NCI-H2107 treated with DMSO at 0.1 percent for 48 hours (cell line): ENCODE data around the gene MARCHF10.
"Not testable (repeated sequence)": the region's sequence is repeated elsewhere in the genome, so short reads cannot be mapped to it uniquely, and the experiment has no call there.

Experiments used
- DNase-seq: peaks from one replicate; lab custom pipeline; 2025; ENCODE audit not compliant: unreplicated experiment; lab: John Stamatoyannopoulos, UW

Gene MARCHF10

DNA sequence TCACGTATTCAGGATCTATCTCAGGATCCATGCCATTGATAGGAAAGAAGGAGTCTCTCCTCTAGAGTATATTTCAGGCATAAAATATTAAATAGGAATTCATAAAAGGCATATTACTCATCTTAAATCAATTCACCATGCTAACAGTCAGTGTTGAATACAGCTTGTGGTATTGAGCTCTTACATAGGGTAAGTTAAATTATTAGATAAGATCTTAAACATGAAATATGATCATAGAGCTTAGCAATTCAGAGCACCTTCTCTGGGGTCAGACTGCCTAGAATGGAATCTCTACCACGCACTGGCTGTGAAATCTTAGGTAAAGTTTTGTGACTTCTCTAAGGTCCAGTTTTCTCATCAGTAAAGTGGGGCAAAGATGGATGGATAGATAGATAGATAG, 20.7 kb downstream of the MARCHF10 start:
- DNase-seq: no peak

DNA sequence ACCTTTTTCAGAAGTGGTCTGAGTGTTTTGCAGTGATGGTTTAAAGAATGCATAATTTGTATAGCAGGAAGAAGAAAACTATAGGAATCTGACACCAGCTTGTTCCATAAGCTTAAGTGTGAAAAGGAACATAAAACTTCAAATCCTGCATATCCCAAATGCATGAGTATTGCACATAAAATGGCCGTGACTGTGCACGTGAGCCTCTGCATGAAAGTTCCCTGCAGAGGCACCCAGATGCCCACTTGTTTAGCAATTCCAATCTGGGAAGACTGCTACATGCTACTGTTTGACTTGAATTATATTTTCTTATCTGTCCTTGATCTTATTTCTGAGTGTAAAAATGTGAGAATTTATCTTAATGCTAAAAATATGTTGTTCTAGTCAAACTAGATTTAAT, 21.5 kb downstream of the MARCHF10 start:
- DNase-seq: no peak

DNA sequence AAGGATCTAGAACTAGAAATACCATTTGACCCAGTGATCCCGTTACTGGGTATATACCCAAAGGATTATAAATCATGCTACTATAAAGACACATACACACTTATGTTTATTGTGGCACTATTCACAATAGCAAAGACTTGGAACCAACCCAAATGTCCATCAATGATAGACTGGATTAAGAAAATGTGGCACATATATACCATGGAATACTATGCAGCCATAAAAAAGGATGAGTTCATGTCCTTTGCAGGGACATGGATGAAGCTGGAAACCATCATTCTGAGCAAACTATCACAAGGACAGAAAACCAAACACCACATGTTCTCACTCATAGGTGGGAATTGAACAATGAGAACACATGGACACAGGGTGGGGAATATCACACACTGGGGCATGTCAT, 22.1 kb downstream of the MARCHF10 start:
- DNase-seq: not testable (repeated sequence)

DNA sequence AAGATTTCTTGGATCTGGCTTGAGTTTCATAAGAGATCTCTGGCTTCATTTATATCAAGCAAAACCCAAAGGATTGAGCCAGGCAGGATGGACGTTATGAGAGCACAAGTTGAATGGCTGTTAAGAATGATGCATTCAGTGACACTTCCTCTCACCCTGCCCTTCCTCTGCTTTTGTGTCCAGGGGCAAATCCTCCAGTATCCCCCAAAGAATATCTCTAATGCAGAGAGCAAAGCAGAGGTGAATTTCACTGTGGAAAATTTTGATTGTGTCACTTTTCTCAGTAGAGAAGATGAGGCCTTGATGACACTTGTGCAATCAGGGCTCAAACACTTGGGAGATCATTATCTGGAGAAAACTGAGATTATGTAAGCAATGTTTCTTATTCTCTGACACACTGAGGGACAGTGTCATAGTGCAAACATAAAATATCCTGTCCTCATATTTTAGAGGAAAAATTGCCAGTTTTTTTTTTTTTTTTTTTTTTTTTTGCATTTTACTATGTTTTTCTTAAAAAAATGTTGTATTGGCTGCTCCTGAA, 25.3 kb downstream of the MARCHF10 start:
- no peak for DNase-seq

DNA sequence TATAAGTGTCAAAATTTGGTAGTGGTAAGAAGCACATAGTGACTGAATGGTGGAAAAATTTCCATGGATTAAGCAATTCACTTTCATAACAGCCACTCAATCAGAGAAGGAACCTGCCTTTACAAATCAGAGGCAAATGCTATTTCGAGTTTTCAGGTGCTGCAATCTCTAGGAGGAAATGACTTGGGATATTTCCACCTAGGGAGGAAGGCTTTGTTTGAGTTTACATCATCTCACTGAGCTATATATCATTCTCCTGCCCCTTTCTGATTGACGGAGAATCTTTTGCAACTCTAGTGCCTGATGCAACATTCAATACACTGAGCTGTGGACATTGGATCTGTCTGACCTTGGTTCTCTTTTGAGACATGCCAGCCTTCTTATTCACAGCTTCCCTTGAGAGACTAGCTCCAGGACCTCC, 26.3 kb downstream of the MARCHF10 start:
- DNase-seq: no peak

DNA sequence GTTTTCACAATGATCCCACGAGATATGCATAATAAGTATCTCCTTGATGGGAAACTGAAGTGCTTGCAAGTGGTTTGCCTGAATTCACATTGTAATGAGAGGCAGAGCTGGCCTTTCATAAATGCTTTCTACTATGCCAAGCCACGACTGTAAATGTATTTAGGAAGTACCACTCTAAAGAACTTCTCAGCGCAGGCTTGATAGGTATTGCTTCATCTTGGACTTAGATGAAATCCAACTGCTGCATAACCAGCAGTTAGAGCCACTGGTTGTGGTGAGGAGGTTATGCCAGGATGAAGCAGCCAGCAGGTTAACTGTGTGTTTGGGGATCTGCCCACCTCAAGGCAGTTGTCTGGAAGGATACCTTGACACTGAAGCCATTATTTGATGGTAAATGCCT, 26.8 kb downstream of the MARCHF10 start:
- peak; percentile 60 for DNase-seq

DNA sequence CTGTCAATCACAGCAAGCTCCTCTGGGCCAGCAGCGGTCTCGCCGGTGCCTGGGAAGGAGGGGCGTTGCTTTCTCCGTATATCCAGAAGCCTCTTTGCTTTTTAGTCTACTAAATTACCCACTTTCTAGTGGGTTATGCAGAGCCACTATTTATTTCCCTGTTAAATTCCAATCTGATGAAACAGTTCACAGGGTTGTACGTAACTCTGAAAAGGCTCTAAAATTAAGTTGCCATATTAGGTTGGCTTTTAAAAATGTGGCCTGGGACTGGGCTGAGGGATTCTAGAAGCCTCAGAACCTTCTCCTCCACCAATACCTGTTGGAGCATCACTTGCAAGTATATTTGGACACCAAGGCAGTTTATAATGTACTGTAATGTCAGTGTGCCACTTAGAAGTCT, 27.2 kb downstream of the MARCHF10 start:
- no peak for DNase-seq

DNA sequence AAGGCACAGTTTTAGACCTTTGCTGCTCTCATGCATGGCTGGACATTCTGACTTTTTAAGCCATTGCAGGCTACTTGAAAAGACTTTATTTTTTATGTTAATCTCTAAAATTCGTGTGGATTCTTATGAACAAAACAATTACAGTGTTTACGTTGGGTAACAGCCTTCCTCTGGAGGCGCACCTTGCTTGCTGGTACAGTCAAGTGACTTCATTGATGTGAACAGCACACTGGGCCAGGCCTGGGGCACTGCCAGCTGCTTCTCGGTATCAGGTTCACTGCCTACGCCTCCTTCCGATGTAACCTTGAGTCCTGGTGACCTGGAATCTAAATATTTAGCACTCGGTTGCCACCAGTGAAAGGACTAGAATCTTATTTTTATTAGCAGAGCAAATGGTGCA, 27.8 kb downstream of the MARCHF10 start:
- peak; percentile 64 for DNase-seq

DNA sequence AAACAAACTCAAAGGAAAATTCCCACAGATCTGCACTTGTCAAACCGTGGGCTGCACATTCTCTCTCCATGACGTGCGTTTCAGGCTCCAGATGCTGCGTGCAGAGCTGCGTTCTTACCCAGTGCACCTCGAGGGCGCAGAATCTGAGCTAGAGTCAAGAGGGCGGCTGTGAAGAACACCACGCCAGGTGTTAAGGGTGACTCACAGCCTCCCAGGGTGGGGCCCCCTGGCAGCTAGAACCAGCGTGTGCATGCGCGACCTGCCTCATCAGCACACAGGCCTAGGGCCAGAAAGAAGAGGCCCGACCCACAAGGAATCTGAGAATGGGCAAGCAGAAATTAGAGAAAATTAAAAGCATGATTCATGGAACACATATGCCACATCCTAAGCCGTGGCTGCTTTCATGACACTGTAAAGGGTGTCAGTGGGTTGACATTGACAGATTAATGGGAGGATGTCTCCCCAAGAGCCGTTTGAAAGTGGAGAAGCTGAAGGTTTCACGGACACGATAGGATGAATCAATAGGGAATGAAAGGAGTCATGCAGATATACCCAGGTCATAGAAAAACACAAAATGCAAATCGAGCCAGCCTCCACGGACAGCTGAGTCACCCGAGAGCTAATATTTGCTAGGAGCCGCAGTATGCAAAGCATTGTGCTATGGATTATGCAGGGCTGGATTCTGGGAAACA, 29.0 kb downstream of the MARCHF10 start:
- DNase-seq: peak; percentile 79

DNA sequence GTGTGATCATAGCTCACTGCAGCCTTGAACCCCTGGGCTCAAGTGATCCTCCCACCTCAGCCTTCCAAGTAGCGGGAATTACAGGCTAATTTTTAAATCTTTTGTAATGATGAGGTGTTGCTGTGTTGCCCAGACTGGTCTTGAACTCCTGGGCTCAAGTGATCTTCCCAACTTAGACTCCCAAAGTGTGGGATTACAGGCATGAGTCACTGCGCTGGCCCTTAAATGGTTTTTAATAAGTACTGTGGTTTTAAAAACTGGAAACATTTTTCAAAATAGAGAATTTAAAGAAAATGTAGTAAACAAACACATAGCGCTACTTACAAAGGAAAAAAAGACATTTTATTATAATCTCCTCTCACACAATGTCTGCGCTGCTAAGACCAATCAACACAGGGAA, 32.2 kb downstream of the MARCHF10 start:
- no peak for DNase-seq

DNA sequence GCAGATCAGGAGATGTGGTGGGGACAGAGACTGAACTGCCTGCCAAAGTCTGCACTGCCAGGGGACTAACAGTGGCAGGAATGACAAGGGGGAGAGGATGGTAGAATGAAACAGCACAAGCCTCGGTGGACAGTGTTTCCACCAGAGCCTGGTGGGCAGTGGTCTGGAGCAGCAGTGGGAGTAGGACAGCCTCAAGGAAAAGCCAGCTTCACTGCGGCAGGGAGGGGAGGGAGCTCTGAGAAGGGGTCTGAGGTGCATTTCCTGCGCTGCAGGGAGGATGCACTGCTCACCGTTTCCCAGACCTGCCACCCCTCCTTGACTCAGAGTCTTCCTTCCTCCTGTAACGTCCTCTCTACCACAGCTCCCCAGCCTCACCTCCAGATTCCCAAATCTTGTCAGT, 33.8 kb downstream of the MARCHF10 start:
- DNase-seq: no peak

DNA sequence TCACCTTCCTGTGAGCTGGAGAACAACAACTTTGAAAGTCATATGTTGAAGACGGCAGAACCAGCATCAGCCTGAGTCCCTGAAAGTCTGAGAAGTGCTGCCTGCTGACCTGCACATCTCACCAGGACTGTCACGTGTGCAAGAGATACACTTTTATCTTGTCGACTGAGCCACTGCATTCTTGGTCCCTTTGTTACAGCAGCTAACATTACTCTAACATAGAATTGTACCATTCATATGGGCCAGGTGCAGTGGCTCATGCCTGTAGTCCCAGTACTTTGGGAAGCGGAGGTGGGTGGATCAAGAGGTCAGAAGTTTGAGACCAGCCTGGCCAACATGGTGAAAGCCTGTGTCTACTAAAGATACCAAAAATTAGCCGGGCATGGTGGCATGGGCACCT, 40.1 kb downstream of the MARCHF10 start:
- no peak for DNase-seq

DNA sequence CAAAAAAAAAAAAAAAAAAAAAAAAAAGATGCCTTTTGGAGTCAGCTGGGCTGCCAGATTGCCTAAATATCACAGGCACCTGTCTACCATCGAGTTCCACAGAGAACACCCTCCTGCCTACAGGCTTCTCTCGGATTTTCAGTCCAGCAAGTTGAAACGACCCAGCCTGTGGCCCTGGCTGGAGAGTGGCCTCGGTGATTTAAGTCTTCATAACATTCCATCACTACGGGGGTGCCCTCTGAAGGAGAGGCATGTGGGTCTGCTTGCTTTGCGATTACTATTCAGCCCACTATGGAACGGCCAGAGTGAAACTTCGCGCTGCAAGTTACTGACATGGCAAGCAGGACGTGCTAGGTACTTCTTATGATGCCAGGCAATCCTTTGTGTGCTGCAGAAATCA, 42.8 kb downstream of the MARCHF10 start:
- no peak for DNase-seq

DNA sequence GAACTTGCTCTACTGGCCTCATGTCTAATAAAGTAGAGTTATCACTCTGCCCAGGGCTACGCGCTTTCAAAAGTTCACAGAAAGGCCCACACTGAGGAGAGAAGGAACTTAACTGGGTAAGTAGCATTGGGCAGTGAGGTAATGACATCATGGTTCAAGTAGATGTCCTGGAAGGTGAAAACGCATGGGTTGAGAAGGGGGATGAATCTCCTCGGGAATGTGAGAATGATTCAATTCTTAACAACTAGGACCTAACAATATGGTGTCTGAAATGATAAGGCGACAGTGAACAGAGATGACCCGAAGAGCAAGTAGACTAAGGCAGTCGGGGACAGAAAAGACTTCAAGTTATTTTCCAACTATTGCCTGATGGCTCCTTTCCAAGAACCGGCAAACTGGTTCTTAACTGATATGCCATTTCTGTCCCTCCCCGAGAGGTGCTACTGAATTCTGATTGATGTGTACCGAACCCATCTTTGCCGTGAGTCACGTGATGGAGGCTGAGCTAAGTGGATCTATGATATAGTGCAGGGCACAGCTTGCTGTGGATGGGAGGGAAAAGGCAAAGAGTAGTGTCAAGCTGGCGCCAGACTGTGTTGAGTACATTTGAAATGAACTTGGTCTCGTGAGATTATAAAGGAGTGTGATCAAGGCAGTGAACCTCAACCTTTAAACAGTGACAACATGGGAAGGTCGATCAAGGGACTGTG, 44.1 kb downstream of the MARCHF10 start:
- DNase-seq: no peak

DNA sequence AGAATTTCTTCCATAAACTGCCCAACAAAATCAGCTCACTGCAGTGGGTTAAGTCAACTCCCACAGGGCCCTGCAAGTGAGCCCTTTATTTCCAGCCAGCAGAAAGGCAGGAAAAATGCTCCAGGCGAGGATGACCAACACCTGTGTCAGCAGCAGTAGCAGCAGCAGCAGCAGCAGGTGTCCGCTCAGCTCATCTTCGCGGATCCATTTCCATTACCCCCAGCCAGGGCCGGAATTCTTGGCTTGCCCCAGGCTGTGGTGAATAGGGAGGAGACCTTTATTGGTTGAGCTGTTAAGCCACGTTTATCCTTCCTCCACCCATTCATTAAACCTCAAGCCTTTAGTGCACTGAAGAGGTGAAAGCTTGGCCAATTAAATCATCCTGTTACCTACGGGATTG, 46.2 kb downstream of the MARCHF10 start:
- peak; percentile 12 for DNase-seq

DNA sequence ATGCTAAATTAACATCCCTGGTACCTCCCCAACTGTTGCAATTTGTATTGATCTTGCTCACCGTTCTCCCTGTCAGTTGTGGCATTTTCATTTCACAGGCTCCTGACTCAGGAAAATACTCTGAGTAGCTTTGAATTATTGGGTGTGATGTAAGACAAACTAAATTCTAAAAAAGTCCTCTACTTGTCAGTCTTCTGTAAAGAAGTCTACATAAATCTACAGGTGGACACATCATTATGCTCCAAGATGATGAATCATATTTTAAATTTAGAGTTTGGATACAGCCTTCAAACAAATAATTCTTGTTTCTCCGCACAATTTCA, 47.2 kb downstream of the MARCHF10 start:
- no peak for DNase-seq

DNA sequence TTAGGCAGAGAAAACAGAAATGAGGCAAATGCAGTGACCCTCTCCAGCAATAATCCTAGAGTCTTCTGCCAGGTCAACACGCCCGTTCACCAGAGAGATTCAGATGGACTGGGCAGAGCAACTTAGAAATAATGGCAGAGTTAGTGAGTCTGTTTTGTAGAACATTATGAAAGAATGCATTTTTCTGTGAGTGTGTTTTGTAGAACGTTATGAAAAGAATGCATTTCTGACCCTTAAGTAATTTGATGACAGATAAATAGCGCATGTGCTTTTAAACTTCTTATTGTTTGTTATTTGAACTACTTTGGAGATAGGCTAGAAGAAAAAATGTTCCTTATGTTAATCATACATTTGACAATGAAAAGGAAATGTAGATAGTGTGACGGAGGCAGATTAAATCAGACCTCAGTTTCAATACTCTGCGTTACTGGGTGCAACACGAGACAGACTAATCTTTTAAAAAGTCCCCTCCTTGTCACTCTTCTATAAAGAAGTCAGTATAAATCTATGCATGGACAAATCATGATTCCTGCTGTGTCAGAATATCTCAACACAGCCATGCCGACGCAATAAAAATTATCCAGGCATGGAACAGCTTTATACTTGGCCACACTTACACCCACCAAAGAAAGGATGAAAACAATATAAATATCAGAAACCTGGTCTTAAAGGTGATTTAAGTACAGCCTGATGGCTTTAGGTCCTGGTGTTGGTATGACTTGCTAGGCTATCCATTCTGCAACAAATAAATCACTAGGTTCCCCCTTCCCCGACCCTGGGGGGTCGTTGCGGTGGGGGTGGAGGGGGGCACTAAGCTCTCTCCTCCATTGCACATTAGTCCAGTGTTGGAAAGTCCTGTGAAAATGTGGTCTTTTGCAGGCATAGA, 47.8 kb downstream of the MARCHF10 start:
- DNase-seq: no peak

DNA sequence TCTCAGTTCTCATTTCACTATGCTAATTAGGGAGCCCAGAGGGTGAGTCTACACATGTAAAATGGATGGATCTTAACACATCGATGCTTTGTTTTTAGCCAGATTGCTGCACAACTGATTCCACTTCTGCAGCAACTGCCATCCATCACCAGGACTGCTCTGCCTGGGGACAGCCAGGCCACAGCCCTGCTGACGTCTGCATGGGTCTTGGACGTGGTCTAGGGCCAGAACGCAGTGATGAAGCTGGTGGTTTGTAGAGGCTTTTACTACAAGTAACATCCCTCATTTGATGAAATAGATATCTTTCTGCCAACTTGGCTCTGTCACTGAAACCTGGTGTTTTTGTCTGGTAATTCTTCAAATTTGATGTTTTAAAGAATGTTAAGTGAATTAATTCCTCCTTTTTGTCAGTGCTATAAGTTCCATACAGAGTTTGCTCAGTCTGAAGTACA, 50.6 kb downstream of the MARCHF10 start:
- DNase-seq: no peak

DNA sequence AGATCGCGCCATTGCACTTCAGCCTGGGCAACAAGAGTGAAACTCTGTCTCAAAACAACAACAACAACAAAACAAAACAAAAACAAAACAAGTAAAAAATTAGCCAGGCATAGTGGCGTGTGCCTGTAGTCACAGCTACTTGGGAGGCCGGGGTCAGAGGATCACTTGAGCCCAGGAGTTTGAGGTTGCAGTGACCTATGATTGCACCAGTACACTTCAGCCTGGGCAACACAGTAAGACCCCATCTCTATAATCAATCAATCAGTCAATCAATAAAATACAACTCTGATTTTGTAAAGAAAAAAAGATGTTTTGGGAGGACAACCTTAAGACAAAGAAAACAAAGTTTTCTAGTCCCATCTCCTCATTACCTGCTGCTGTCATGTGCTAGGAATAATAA, 51.9 kb downstream of the MARCHF10 start:
- DNase-seq: no peak

DNA sequence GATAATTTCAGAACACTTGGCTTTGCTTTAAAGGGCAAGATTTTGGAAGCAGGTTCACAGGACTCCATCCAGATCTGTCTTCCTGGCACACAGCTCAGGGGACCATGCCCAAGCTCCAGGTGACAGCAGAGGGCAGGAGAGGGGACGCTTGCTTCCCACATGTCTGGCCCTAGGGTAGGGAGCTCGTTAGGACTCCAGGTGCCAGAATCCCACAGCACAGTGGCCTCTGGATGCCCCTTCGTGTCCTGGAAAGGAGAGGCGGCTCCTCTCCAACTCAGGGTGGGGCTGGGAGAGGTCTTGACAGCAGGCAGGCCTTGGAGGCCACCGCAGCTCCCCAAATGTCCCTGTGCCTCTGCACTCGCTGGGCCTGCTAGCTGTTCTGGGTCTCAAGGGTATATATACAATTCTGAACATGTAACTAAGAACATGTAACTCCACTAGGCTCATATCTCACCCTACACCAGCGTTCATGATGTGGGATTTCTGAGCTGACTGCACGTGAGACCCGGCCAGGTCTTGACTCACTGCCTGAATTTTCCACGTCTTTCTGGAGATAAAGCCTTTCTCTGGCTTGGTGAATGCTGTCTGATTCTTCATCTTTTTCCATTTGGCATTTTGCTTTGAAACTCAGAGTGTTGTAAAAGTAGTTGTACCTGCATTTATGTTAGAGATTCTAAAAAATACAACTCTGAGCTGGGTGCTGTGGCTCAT, 52.8 kb downstream of the MARCHF10 start:
- no peak for DNase-seq

DNA sequence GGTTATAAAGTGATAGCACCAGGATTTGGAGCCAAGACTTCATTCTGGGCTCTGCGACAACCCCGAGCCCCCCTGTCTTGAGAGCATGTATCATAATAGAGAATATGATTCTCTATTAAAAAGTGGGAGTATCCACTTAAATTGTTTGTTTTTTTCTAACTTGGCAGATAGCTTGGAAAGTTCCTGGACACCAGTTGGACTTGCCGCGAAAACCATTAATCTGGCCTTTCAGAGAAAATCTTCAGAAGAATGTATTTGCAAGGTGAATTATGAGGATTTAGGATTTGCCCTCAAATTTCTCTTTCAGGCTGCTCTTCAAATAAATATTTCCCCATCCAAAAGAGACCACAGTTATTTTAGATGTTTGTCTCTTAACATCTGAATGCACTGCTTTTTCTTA, 53.5 kb downstream of the MARCHF10 start:
- DNase-seq: no peak
